Effector CD8-positive, alpha-beta T cell (primary cell): ENCODE results near the gene PAPOLA.

Experiments used
- DNase-seq: peaks from one replicate; lab custom pipeline; 2025; lab: John Stamatoyannopoulos, UW

The PAPOLA gene

GRCh38 chr14:96565811-96566210 is 63.6 kb downstream of the PAPOLA start:
- DNase-seq: no peak

- DNase-seq: no peak
Measured at GRCh38 chr14:96567289-96567899, 65.2 kb downstream of the PAPOLA start.

- no peak for DNase-seq
Measured at GRCh38 chr14:96568621-96569020, 66.4 kb downstream of the PAPOLA start.

DNA sequence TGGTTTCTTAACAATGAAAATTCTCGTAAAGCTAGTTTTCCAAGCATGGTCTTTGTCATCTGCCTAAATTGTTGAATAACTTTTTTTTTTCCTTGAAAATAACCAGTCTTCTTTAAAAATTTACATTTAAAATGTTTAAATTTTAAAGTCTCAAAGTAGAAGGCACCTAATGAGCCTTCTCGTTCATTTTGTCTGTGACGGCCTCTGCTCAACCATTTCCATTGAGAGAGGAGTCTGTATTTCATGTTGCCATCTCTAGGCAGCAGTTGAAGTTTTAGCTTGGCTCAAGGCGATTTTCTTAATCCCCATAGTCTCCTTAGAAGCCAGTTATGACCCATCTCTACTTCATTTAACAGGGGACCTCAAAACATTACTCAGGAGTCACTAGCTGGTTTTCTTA is 69.1 kb downstream of the PAPOLA start:
- DNase-seq: no peak

- DNase-seq: no peak
Measured at GRCh38 chr14:96573473-96574100, 71.4 kb downstream of the PAPOLA start.

DNA sequence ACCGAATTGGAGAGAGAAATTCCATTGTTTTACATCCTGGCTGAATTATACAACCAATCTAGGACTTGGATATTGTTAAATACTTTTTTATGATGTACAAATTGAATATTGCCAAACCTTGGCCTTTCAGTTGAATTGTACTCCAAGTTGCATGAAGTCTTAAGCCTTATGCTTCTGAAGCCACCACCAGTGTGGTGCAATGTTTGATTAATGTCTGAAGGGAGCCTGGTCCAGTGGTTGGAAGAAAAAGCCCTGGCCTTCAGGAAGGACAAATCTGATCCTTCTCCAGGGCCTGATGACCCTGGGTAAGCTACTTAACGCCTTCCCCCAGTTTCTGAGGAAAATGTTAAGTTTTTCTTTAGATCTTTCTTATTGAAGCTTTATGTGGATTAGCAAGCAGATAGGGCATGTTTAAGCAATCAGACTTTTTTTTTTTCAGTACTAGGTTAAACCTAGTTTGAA is 72.0 kb downstream of the PAPOLA start:
- no peak for DNase-seq

- no peak for DNase-seq
Measured at GRCh38 chr14:96574633-96575632, 72.8 kb downstream of the PAPOLA start.

DNA sequence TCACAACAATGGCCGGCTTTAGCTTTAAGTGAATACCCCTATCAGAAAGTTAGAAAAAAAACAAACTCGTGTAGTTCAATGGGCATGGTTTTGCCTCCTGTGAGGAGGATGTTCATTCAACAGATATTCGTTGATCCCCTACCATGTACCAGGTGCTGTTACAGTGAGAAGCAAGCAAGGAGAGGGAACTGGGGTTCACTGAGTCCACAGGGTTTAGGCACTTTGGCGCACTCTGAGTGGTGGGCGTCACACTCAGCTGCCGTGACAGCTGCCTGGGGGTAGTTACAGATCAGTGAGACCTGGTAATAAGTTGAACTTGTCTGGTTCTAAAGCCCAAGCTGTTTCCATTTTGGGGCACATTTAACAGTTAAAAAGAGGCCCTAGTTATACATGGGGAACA is 74.2 kb downstream of the PAPOLA start:
- DNase-seq: no peak

GRCh38 chr14:96576937-96577336 is 74.8 kb downstream of the PAPOLA start:
- no peak for DNase-seq

DNA sequence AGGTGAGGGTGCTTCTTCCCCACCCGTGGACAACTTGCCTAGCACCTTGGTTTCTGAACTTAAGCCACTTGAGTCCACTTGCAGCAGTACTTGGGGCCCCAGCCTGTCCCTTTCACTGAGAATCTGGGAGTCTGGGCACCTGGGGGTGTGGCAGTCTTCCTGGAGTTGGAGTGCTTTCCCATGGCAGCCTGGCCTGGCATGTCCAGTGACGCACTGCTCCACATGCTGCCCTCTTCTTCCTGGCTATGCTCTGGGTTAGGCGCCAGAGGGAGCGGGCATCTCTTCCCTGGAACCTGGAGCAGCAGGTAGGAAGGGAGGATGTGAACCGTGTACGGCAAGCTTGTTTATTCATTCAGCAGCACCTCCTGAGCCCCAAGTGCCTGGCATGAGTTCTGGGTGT is 76.4 kb downstream of the PAPOLA start:
- DNase-seq: no peak

DNA sequence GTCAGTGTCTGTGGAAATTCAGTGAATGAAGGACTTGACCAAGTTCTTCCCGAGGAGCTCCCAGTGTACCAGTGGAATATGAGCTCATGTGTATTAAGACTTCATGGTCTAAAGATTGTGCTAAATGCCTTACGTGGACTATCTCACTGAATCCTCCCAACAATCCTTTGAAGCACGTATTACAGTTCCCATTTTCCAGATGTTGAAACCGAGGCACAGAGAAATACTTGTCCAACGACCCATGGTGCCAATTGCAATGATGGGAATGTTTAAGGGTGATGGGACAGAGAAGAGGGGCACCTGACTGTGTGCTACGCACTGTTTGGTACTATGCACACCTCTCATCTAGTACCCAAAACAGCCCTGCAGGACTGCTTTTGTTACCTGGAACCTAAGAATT is 77.2 kb downstream of the PAPOLA start:
- no peak for DNase-seq

- DNase-seq: no peak
Measured at GRCh38 chr14:96579855-96580254, 77.7 kb downstream of the PAPOLA start.

DNA sequence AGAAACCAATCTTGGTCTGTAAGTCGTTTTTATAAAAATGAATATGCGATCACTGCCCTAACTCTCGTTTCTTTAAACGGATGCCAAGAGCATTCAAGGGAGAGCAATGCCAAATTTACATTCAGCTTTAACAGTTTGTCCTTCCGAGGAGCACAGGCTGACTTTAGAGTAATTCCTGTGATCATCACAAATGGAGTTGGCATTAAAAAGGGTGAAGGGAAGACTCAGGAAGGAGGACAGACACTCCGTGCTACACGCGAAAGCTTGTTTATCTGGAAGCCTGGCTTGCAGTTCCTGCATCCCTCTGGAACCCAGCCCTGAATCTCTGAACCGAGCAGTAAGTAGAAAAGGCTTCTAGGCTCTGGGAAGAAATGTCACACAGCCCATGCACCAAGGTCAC is 78.4 kb downstream of the PAPOLA start:
- no peak for DNase-seq

GRCh38 chr14:96581026-96581425 is 78.8 kb downstream of the PAPOLA start:
- DNase-seq: no peak

- no peak for DNase-seq
Measured at GRCh38 chr14:96581902-96582301, 79.7 kb downstream of the PAPOLA start.

- DNase-seq: no peak
Measured at GRCh38 chr14:96582411-96582961, 80.3 kb downstream of the PAPOLA start.

DNA sequence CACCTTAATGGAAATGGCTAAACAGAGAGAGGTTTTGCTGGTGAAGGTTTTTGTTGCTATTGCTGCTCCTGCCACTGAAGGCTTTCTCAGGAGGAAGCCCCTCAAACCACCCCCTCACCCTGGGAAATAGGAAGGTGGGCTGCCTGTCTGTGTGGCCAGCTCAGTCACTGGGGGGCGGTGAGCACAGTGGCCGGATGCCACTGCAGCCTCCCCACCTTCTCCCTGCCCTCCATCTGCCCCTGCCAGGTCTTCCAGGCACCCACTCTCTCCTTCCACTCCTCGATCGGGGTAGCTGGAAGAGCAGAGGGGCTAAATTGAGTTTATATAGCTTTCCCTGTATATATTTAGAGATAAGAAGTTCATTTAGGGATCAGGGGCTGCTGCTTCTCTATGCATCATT is 80.8 kb downstream of the PAPOLA start:
- DNase-seq: no peak

- DNase-seq: no peak
Measured at GRCh38 chr14:96583569-96584041, 81.4 kb downstream of the PAPOLA start.

- no peak for DNase-seq
Measured at GRCh38 chr14:96584199-96584906, 82.2 kb downstream of the PAPOLA start.

- no peak for DNase-seq
Measured at GRCh38 chr14:96584907-96585671, 82.9 kb downstream of the PAPOLA start.

GRCh38 chr14:96585672-96586013 is 83.5 kb downstream of the PAPOLA start:
- DNase-seq: no peak
